GM10248 (cell line): Measurements from ENCODE around the gene PPTC7.

Experiments used
- CTCF ChIA-PET: fragments of 300-600 bp; sonication (Branson Sonifier 250); formaldehyde crosslinking; extraction: SDS; loops from one replicate; lab custom pipeline; 2021; ENCODE audit warnings: antibody characterized with exemption; lab: Yijun Ruan, JAX
- POLR2A ChIA-PET: fragments of 350-650 bp; sonication (Branson Sonifier 250); formaldehyde crosslinking; extraction: SDS; loops from one replicate; lab custom pipeline; 2020; ENCODE audit warnings: antibody characterized with exemption; lab: Yijun Ruan, JAX
- DNase-seq: peaks from one replicate; pipeline ENCODE4 v3.0.0; 2012; ENCODE audit errors: extremely low spot score
- CTCF ChIP-seq: IDR thresholded peaks from 2 replicates; pipeline ENCODE4 v1.5.1; 2012; ENCODE audit warnings: mild to moderate bottlenecking, low read depth; ENCODE audit errors: extremely low read depth, missing control alignments, control extremely low read depth

PPTC7 gene

GRCh38 chr12:110557300-110557699 lies 25.8 kb downstream of the PPTC7 start:
- CTCF ChIA-PET = interaction anchor here (0.9 to 4.4 kb wide), 4 partner anchors 9 to 44 kb away, joined by 3 to 19 read pairs (median 5); no protein-coding TSS in a partner anchor
- no peak for TF ChIP-seq CTCF
- POLR2A ChIA-PET = no interaction called here
- DNase-seq = no peak

GRCh38 chr12:110556705-110557104 lies 26.4 kb downstream of the PPTC7 start:
- no peak for DNase-seq
- CTCF ChIA-PET = interaction anchor here (0.9 to 4.4 kb wide), 5 partner anchors 9 to 45 kb away, joined by 3 to 19 read pairs (median 5); no protein-coding TSS in a partner anchor
- POLR2A ChIA-PET = no interaction called here
- TF ChIP-seq CTCF = no peak

- no peak for TF ChIP-seq CTCF
- POLR2A ChIA-PET = no interaction called here
- DNase-seq = no peak
- CTCF ChIA-PET = interaction anchor here (0.9 to 1.5 kb wide), 2 partner anchors 12 to 20 kb away, joined by 3 to 5 read pairs; no protein-coding TSS in a partner anchor
These were observed 27.3 kb downstream of the PPTC7 start for GRCh38 chr12:110555577-110556406.

- no peak for TF ChIP-seq CTCF
- CTCF ChIA-PET = interaction anchor here (1.3 to 7.7 kb wide), 10 partner anchors 9 to 104 kb away, joined by 3 to 61 read pairs (median 4); partner anchors contain the start of genes ARPC3 and FAM216A
- POLR2A ChIA-PET = no interaction called here
- DNase-seq = no peak
These were observed 28.9 kb downstream of the PPTC7 start for GRCh38 chr12:110554184-110554583.

- DNase-seq = no peak
- ChIA-PET POLR2A (no interaction called here), CTCF (interaction anchor here (1.2 to 7.7 kb wide), 7 partner anchors 7 to 51 kb away, joined by 3 to 61 read pairs (median 11); no protein-coding TSS in a partner anchor)
- TF ChIP-seq CTCF = no peak
These were observed 32.1 kb downstream of the PPTC7 start for GRCh38 chr12:110550981-110551380.

- POLR2A ChIA-PET = no interaction called here
These were observed 33.4 kb downstream of the PPTC7 start for GRCh38 chr12:110549716-110550115.

More at GRCh38 chr12:110549716-110550115, 33.4 kb downstream of the PPTC7 start:
- no peak for TF ChIP-seq CTCF
- no peak for DNase-seq
- CTCF ChIA-PET = interaction anchor here (1.0 to 7.7 kb wide), 9 partner anchors 13 to 100 kb away, joined by 3 to 61 read pairs (median 5); partner anchors contain the start of gene ARPC3
